ENCODE results near the gene TMEM183A.

DNA sequence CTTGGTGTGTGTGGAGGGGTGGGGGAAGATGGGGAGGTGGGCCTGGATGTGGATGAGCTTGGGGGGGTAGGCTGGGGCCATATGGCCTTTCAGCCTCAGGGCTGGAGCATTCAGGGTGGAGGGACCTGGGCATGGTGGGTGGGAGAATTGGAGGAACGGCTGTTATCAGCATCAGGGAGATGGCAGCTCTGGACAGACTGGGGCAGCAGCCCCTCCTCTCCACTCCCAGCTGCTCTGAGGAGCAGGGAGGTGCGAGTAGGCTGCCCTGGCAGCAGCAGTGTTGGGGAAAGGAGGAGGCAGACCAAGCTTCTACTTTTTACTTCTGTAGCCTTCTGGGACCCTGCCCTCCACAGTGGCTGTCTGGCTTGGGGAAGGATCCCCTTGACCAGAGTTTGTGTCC is 29.4 kb downstream of the TMEM183A start:
- TF ChIP-seq POLR2AphosphoS5 (IDR thresholded peaks at IDR 0.05; ENCODE audit: borderline replicate concordance, low read depth, low read length) (no peak), EZH2 (IDR thresholded peaks at IDR 0.05) (no peak)

Measured in SK-N-MC (cell line).